Stimulated activated CD4-positive, alpha-beta T cell treated with anti-CD3 and anti-CD28 coated beads, TNF-alpha, amount 100 ng/mL, for 24 hours (primary cell): ENCODE measurements around the gene ACKR1.

Source experiments
- DNase-seq, 3 experiments: peaks; one replicate each; pipeline ENCODE4 v3.0.0-alpha.2; 2020; ENCODE audit warnings: low read depth in 3 of 3

The ACKR1 gene

GRCh38 chr1:159222075-159222865 lies 17.6 kb downstream of the ACKR1 start:
- no peak for DNase-seq

- DNase-seq, result no peak
These were observed 18.3 kb downstream of the ACKR1 start for GRCh38 chr1:159223004-159223403.

GRCh38 chr1:159228554-159228953 lies 23.9 kb downstream of the ACKR1 start:
- no peak for DNase-seq

GRCh38 chr1:159229260-159229885 lies 24.7 kb downstream of the ACKR1 start:
- DNase-seq, result no peak

GRCh38 chr1:159229896-159230295 lies 25.2 kb downstream of the ACKR1 start:
- no peak for DNase-seq

- no peak for DNase-seq
These were observed 35.0 kb downstream of the ACKR1 start for GRCh38 chr1:159239551-159240220.

- no peak for DNase-seq
These were observed 42.6 kb downstream of the ACKR1 start for GRCh38 chr1:159247266-159247665.

- DNase-seq, result no peak
These were observed 43.6 kb downstream of the ACKR1 start for GRCh38 chr1:159248311-159248710.

- DNase-seq, result no peak
These were observed 46.1 kb downstream of the ACKR1 start for GRCh38 chr1:159250638-159251216.
